Neural progenitor cell (in vitro differentiated cells): Measurements from ENCODE around the gene PTPRT. TPM values are rescaled to one million over a fixed set of nuclear protein-coding genes. Genes with fewer than 3 reads are reported as not detected.

Experiments used
- DNase-seq: peaks from one replicate; pipeline ENCODE4 v3.0.0-alpha.2; 2016; ENCODE audit warnings: low spot score
- H2AFZ ChIP-seq: fragments of 200-600 bp; sonication (generic); replicated peaks from 2 replicates; pipeline ENCODE4 v1.6.1; 2016; ENCODE audit warnings: antibody characterized with exemption
- H3F3A ChIP-seq: fragments of 200-600 bp; sonication (generic); 2 replicates; pipeline ENCODE4 v1.6.1; 2016; ENCODE audit warnings: antibody characterized with exemption, low read depth
- H3K27ac ChIP-seq: fragments of 200-600 bp; sonication (generic); 2 replicates; pipeline ENCODE4 v1.5.1; 2016; ENCODE audit warnings: mild to moderate bottlenecking
- H3K27me3 ChIP-seq: fragments of 200-600 bp; sonication (generic); 2 replicates; pipeline ENCODE4 v1.6.1; 2016; ENCODE audit warnings: mild to moderate bottlenecking, moderate library complexity
- H3K36me3 ChIP-seq: fragments of 200-600 bp; sonication (generic); 2 replicates; pipeline ENCODE4 v1.5.1; 2016
- H3K4me1 ChIP-seq: fragments of 200-600 bp; sonication (generic); 2 replicates; pipeline ENCODE4 v1.6.1; 2016; ENCODE audit warnings: mixed run types
- H3K4me2 ChIP-seq: fragments of 200-600 bp; sonication (generic); 2 replicates; pipeline ENCODE4 v1.6.1; 2016
- H3K4me3 ChIP-seq: fragments of 200-600 bp; sonication (generic); 2 replicates; pipeline ENCODE4 v1.5.1; 2016
- H3K79me2 ChIP-seq: fragments of 200-600 bp; sonication (generic); 2 replicates; pipeline ENCODE4 v1.6.1; 2016; ENCODE audit warnings: low read depth
- H3K9ac ChIP-seq: fragments of 200-600 bp; sonication (generic); 2 replicates; pipeline ENCODE4 v1.6.1; 2016
- H3K9me3 ChIP-seq: fragments of 200-600 bp; sonication (generic); 2 replicates; pipeline ENCODE4 v1.5.1; 2016; ENCODE audit warnings: low read depth
- H4K20me1 ChIP-seq: fragments of 200-600 bp; sonication (generic); 2 replicates; pipeline ENCODE4 v1.6.1; 2016; ENCODE audit warnings: low read depth
- H3K27ac Mint-ChIP-seq: 3 replicates; pipeline ENCODE4 v1.8.0; 2021; ENCODE audit warnings: mixed read lengths
- H3K27me3 Mint-ChIP-seq: 2 replicates; pipeline ENCODE4 v1.8.0; 2022; ENCODE audit warnings: low read depth, mild to moderate bottlenecking, inconsistent platforms, moderate library complexity, mixed read lengths; ENCODE audit not compliant: insufficient read depth
- H3K36me3 Mint-ChIP-seq: 3 replicates; pipeline ENCODE4 v1.8.0; 2021; ENCODE audit warnings: mixed read lengths
- H3K4me1 Mint-ChIP-seq: 3 replicates; pipeline ENCODE4 v1.8.0; 2021; ENCODE audit warnings: mixed read lengths
- H3K4me3 Mint-ChIP-seq: 3 replicates; pipeline ENCODE4 v1.8.0; 2021; ENCODE audit warnings: mild to moderate bottlenecking, moderate library complexity, mixed read lengths
- H3K9me3 Mint-ChIP-seq: 3 replicates; pipeline ENCODE4 v1.8.0; 2020; ENCODE audit warnings: mixed read lengths
- EZH2 ChIP-seq: fragments of 200-600 bp; sonication (generic); IDR thresholded peaks from 2 replicates; pipeline ENCODE4 v1.6.1; 2017; ENCODE audit warnings: antibody characterized with exemption, mild to moderate bottlenecking, moderate library complexity
- EZH2phosphoT487 ChIP-seq: fragments of 200-600 bp; sonication (generic); IDR thresholded peaks from 2 replicates; pipeline ENCODE4 v1.6.1; 2017; ENCODE audit warnings: antibody characterized with exemption
- total RNA-seq: library from RNA; depleted of rRNA; stranded (reverse); fragments of >200 nt; gene quantifications from 2 replicates; pipeline ENCODE4 v1.2.3, GENCODE V29; 2015; ENCODE audit warnings: low replicate concordance
- TF ChIP-seq, protein P1 (sequence below): fragments of 200-600 bp; sonication (generic); IDR thresholded peaks from 2 replicates; pipeline ENCODE4 v1.5.1; 2017; ENCODE audit warnings: antibody characterized with exemption, mild to moderate bottlenecking

The PTPRT gene
- total RNA-seq, 1 donor from 2014 or later, result 1.1 TPM

GRCh38 chr20:42974347-42974746, 215.4 kb downstream of the PTPRT start:
- Mint-ChIP-seq H3K4me1 (no peaks in the 10 kb centered on the region), H3K27ac (no peak overlapping the region), H3K4me3 (no peak overlapping the region), H3K36me3 (no peaks in the 10 kb centered on the region), H3K9me3 (no peaks in the 10 kb centered on the region), H3K27me3 (peaks cover 5% of the 10 kb centered on the region)
- Histone ChIP-seq H4K20me1 (no peaks in the 10 kb centered on the region), H3K4me2 (no peak overlapping the region), H3K36me3 (no peaks in the 10 kb centered on the region), H3K9ac (no peak overlapping the region), H3F3A (no peaks in the 10 kb centered on the region), H3K4me3 (no peak overlapping the region), H3K27ac (no peak overlapping the region), H3K4me1 (no peaks in the 10 kb centered on the region), H2AFZ (no peak overlapping the region), H3K27me3 (peaks cover 6% of the 10 kb centered on the region), H3K79me2 (no peaks in the 10 kb centered on the region), H3K9me3 (no peaks in the 10 kb centered on the region)
- TF ChIP-seq EZH2phosphoT487, result no peak
- TF ChIP-seq EZH2, result no peak
- TF ChIP-seq, protein P1, sequence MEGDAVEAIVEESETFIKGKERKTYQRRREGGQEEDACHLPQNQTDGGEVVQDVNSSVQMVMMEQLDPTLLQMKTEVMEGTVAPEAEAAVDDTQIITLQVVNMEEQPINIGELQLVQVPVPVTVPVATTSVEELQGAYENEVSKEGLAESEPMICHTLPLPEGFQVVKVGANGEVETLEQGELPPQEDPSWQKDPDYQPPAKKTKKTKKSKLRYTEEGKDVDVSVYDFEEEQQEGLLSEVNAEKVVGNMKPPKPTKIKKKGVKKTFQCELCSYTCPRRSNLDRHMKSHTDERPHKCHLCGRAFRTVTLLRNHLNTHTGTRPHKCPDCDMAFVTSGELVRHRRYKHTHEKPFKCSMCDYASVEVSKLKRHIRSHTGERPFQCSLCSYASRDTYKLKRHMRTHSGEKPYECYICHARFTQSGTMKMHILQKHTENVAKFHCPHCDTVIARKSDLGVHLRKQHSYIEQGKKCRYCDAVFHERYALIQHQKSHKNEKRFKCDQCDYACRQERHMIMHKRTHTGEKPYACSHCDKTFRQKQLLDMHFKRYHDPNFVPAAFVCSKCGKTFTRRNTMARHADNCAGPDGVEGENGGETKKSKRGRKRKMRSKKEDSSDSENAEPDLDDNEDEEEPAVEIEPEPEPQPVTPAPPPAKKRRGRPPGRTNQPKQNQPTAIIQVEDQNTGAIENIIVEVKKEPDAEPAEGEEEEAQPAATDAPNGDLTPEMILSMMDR, result no peak
- no peak for DNase-seq

- Mint-ChIP-seq H3K36me3 (no peaks in the 10 kb centered on the region), H3K4me3 (no peak overlapping the region), H3K27ac (no peak overlapping the region), H3K27me3 (peaks cover 3% of the 10 kb centered on the region), H3K9me3 (no peaks in the 10 kb centered on the region), H3K4me1 (no peaks in the 10 kb centered on the region)
- no peaks in the 10 kb centered on the region for H3K79me2 ChIP-seq
- H3K9me3 ChIP-seq, result no peaks in the 10 kb centered on the region
- no peaks in the 10 kb centered on the region for H3F3A ChIP-seq
- DNase-seq, result no peak
- no peaks in the 10 kb centered on the region for H3K27me3 ChIP-seq
- no peaks in the 10 kb centered on the region for H4K20me1 ChIP-seq
- no peak overlapping the region for H3K9ac ChIP-seq
- no peak overlapping the region for H2AFZ ChIP-seq
- H3K27ac ChIP-seq, result no peak overlapping the region
- H3K4me1 ChIP-seq, result no peaks in the 10 kb centered on the region
- H3K4me2 ChIP-seq, result no peak overlapping the region
- H3K4me3 ChIP-seq, result no peak overlapping the region
- H3K36me3 ChIP-seq, result no peaks in the 10 kb centered on the region
- TF ChIP-seq EZH2phosphoT487, result no peak
- no peak for TF ChIP-seq EZH2
- TF ChIP-seq, protein P1, result no peak
These were observed 217.1 kb downstream of the PTPRT start for GRCh38 chr20:42972591-42972990.

GRCh38 chr20:42968746-42969145, 221.0 kb downstream of the PTPRT start:
- Histone ChIP-seq H3K27me3 (no peaks in the 10 kb centered on the region), H3K27ac (no peak overlapping the region), H3K36me3 (no peaks in the 10 kb centered on the region), H3K79me2 (no peaks in the 10 kb centered on the region), H3K9ac (no peak overlapping the region), H3K4me2 (no peak overlapping the region), H3K9me3 (no peaks in the 10 kb centered on the region), H2AFZ (no peak overlapping the region), H3F3A (no peaks in the 10 kb centered on the region), H3K4me1 (no peaks in the 10 kb centered on the region), H3K4me3 (no peak overlapping the region), H4K20me1 (no peaks in the 10 kb centered on the region)
- H3K4me1 Mint-ChIP-seq, result no peaks in the 10 kb centered on the region
- DNase-seq, result no peak
- peaks cover 3% of the 10 kb centered on the region for H3K27me3 Mint-ChIP-seq
- no peaks in the 10 kb centered on the region for H3K36me3 Mint-ChIP-seq
- H3K4me3 Mint-ChIP-seq, result no peak overlapping the region
- H3K9me3 Mint-ChIP-seq, result no peaks in the 10 kb centered on the region
- H3K27ac Mint-ChIP-seq, result no peak overlapping the region
- TF ChIP-seq, protein P1, result no peak
- TF ChIP-seq EZH2 (no peak), EZH2phosphoT487 (no peak)

DNA sequence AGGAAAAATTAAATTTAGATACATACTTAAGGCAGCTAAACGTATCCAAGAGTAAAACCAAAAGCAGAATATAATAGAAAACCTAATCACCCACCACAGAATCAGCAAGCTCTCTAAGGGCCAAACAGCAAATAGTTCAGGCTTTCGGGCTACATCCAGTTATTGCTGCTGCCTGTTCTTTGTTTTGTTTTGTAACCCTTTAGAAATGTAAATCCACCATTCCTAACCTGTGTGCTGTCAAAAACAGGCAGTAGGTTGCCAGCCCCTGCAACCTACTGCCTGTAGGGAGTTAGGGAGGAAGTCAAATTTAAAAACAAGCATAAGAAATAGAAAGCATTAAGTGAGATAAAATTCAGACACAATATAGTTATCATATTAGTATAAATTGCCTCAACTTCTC, 225.9 kb downstream of the PTPRT start:
- Mint-ChIP-seq H3K9me3 (no peaks in the 10 kb centered on the region), H3K4me3 (no peak overlapping the region), H3K4me1 (no peaks in the 10 kb centered on the region), H3K27me3 (no peaks in the 10 kb centered on the region), H3K27ac (no peak overlapping the region), H3K36me3 (no peaks in the 10 kb centered on the region)
- Histone ChIP-seq H3K27ac (no peak overlapping the region), H3K4me1 (no peaks in the 10 kb centered on the region), H4K20me1 (no peaks in the 10 kb centered on the region), H2AFZ (no peak overlapping the region), H3K79me2 (no peaks in the 10 kb centered on the region), H3K9me3 (no peaks in the 10 kb centered on the region), H3K4me3 (no peak overlapping the region), H3K27me3 (no peaks in the 10 kb centered on the region), H3F3A (no peaks in the 10 kb centered on the region), H3K9ac (no peak overlapping the region), H3K4me2 (no peak overlapping the region), H3K36me3 (no peaks in the 10 kb centered on the region)
- no peak for DNase-seq
- TF ChIP-seq, protein P1, result no peak
- no peak for TF ChIP-seq EZH2phosphoT487
- no peak for TF ChIP-seq EZH2
